H7 (cell line): Measurements from ENCODE around the gene TMEM175. TPM values are rescaled to one million over a fixed set of nuclear protein-coding genes. Genes with fewer than 3 reads are reported as not detected.

ENCODE experiments used
- DNase-seq: peaks from one replicate; pipeline ENCODE4 v3.0.0; 2012
- H3K27me3 ChIP-seq: 2 replicates; pipeline ENCODE4 v1.6.0; 2011; ENCODE audit warnings: mild to moderate bottlenecking, low read length; ENCODE audit not compliant: control insufficient read depth, insufficient read depth
- H3K36me3 ChIP-seq: replicated peaks from 2 replicates; pipeline ENCODE4 v1.5.1; 2011; ENCODE audit warnings: low read length; ENCODE audit not compliant: control insufficient read depth, insufficient read depth
- H3K4me3 ChIP-seq: 2 replicates; pipeline ENCODE4 v1.5.1; 2011; ENCODE audit warnings: low read depth, mild to moderate bottlenecking, control low read depth, low read length, moderate library complexity; ENCODE audit not compliant: insufficient read depth
- total RNA-seq: library from RNA; depleted of rRNA; stranded (reverse); fragments of >200 nt; shearing (Covaris generic); gene quantifications from 2 replicates; pipeline ENCODE4 v1.2.3, GENCODE V29; 2014

The TMEM175 gene
- total RNA-seq, 1 experiment from 2014 or later, result 8.4 TPM

DNA sequence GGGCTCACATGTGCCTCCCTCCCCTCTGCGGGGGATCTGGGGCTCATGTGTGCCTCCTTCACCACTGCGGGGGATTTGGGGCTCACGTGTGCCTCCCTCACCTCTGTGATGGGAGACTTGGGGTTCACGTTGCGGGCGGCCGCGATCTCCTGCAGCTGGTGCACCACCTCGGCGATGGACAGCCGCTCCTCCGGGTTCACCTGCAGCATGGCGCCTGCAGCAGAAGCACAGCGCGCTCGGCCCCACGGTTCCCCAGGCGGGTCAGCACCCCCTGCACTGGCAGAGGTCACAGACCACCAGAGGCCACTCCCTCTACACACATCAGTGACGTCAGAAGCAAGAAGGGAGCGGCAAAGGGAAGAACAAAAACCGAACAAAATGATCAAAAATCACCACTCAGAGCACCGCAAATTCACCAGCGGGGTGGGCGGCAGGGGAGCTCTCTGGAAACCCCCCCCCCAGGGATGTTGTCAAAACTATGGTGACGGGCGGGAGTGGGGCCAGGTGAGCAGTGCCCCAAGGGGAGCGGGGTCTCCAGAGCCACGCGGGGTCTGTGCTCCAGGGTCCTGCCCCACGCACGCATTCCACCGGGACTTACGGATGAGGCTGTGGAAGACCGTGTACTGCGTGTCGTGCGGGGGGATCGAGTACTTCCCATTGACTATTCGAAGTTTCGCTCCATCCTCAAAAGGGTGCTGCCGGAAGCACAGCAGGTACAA, 38.8 kb upstream of the TMEM175 start:
- DNase-seq, result no peak
- H3K27me3 ChIP-seq, result no peaks in the 10 kb centered on the region
- H3K4me3 ChIP-seq, result no peak overlapping the region
- peaks cover 4% of the 10 kb centered on the region for H3K36me3 ChIP-seq

DNA sequence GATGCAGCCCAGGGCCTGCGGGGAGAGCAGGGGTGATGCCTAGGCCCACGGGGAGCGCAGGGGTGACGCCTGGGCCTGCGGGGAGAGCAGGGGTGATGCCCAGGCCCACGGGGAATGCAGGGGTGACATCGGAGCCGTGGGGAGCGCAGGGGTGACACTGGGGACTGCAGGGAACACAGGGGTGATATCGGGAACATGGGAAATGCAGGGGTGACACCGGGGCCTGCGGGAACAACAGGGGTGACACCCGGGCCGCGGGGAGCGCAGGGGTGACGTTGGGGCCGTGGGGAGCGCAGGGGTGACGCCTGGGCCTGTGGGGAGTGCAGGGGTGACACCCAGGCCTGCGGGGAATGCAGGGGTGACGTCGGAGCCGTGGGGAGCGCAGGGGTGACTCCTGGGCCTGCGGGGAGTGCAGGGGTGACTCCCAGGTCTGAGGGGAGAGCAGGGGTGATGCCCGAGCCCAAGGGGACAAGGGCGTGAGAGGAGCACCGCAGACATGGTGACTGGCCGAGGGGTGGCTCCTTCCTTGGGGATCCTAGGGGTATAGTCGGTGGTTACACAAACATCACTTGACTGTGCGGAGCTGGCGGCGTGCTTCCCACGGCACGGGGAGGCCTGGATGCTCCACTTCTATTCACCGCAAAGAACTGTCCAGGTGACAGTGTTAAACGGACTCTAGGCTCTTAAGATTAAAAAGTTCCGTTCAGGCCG, 38.1 kb upstream of the TMEM175 start:
- DNase-seq, result no peak
- Histone ChIP-seq H3K4me3 (no peak overlapping the region), H3K27me3 (no peaks in the 10 kb centered on the region), H3K36me3 (peaks cover 4% of the 10 kb centered on the region)

DNA sequence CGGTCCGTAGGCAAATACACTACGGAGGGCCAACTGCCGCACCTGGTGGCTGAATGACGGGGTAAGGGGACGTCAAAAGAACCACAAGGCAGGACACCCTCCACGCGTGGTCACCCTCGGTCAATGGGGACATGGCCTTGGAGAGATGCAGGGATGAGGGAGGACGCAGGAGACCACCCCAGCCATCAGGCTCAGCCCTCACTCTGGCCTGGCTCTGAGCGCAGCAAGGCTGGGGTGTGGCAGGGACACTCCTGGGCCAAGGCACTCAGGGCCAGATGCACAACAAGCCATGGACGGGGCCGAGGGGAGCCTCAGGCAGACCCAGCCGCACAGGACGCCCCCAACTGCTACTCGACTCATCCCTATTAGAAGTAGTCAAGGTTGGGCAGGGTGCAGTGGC, 36.7 kb upstream of the TMEM175 start:
- Histone ChIP-seq H3K4me3 (no peak overlapping the region), H3K27me3 (no peaks in the 10 kb centered on the region), H3K36me3 (peaks cover 4% of the 10 kb centered on the region)
- no peak for DNase-seq

DNA sequence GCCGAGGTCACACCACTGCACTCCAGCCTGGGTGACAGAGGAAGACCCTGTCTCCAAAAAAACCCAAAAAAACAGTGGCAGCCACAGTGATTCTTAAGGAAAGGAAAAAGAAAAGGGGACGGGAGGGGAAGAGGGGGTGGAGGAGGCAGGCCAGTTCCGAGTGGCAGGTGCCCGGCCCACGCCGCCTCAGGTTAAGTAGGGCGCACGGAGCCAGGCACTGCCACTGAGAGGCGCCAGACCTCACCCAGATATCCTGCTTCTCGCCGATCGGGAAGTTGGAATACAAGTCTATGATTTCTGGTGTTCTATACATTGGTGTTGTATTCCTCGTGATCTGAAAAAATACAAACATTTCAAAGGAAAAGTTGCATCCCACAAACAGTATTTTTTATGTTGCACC, 36.0 kb upstream of the TMEM175 start:
- H3K27me3 ChIP-seq, result no peaks in the 10 kb centered on the region
- peaks cover 4% of the 10 kb centered on the region for H3K36me3 ChIP-seq
- peak; percentile 81 for DNase-seq
- H3K4me3 ChIP-seq, result no peak overlapping the region

DNA sequence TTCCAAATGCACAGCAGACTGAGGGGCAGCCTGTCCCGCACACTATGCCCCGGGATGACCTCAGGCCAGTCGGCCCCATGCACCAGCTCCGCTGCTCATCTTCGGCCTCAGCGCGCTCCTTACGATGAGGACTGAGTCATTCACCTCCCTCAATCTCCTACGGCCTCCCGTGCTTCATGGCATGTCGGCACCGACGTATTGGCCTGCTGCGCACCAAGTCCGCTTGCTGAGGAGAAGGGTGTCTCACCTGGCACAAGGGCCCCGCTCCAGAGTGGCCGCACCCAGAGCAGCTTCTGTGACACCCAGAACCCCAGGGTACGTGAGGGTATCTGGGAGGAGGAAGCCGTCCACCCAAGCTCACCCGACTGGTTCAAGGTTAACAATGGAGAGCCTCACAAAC, 35.6 kb upstream of the TMEM175 start:
- DNase-seq, result no peak
- H3K36me3 ChIP-seq, result peaks cover 4% of the 10 kb centered on the region
- no peaks in the 10 kb centered on the region for H3K27me3 ChIP-seq
- H3K4me3 ChIP-seq, result no peak overlapping the region

DNA sequence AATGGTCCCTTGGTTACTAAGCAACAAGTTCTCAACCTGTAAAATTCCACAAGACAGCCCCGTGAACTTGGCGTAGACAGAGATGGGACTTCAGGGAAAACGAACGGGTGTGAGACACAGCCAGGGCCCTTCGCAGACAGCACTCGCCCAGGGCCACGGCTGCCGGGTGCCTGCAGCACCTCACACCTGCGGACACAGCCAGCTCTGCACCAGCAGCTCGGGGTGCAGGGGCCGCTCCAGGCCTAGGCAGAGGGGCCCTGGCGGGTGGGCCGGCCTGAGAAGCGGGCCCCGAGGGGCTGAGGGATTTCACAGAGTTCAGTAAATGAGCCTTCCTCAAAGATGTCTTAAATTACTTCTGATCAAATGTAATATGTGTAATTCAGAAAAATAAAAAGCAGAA, 34.1 kb upstream of the TMEM175 start:
- peaks cover 4% of the 10 kb centered on the region for H3K36me3 ChIP-seq
- H3K27me3 ChIP-seq, result no peaks in the 10 kb centered on the region
- no peak for DNase-seq
- H3K4me3 ChIP-seq, result no peak overlapping the region

DNA sequence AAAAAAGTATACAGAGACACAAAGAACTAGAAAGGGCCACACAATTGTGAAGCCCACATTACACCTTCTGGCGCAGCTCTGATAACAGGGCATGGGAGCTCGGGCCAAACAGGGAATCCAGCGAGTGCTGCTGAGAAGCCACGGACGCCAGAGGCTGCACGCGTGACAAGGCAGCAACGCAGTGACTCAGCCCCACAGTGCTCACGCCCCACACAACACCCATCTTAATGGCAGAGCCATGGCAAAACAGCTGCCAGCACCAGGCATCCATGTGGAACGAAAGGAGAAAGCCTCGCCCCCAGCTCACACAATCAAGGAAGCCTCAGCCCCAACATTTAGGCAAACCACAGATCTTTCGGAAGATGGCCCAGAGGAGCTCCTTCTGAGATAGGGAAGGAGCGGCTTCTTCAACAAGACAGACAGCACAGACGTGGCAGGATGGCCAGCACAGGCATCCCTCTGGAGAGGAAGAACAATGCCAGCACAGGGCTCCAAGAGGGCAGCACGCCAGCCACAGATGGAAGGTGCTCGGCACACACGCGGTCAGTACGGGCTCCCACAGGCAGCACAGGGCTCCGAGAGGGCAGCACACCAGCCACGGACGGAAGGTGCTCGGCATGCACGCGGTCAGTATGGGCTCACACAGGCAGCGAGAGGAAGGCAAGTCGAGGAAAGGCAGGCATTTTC, 33.2 kb upstream of the TMEM175 start:
- H3K36me3 ChIP-seq, result peaks cover 4% of the 10 kb centered on the region
- no peaks in the 10 kb centered on the region for H3K27me3 ChIP-seq
- no peak for DNase-seq
- H3K4me3 ChIP-seq, result no peak overlapping the region

DNA sequence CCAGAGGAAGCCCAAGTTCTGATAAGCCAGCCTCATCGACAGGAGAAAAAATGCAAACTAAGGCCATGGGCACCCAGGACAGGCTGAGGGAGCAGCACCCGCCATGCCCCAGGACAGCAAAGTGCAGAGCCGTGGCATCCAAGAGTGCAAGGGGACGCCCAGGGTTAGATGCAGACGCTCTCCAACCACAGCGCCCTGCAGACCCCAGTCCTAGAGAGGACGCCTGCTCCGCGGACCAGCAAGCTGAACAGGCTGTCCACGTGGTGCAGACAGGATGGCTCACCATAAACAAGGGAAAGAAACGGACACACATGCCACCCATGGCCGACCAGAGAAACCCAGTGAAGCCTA, 32.7 kb upstream of the TMEM175 start:
- no peak overlapping the region for H3K4me3 ChIP-seq
- no peaks in the 10 kb centered on the region for H3K27me3 ChIP-seq
- DNase-seq, result no peak
- peaks cover 4% of the 10 kb centered on the region for H3K36me3 ChIP-seq

DNA sequence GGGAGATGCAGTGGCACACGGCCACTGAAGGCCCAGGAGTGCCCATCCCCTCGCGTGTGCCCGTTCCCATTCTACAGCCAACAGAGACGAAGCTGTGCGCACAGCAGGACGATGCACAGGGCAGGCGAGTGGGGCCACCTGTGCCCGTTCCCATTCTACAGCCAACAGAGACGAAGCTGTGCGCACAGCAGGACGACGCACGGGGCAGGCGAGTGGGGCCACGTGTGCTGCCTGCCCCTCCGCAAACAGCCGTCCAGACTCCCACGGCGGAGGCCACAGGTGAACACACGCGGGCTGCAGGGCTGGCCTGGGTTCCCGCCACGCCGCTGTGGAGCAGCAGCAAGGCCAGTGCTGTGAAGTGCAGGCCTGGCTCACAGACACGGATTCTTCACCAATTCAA, 32.2 kb upstream of the TMEM175 start:
- DNase-seq, result no peak
- Histone ChIP-seq H3K4me3 (no peak overlapping the region), H3K36me3 (peaks cover 3% of the 10 kb centered on the region), H3K27me3 (no peaks in the 10 kb centered on the region)

DNA sequence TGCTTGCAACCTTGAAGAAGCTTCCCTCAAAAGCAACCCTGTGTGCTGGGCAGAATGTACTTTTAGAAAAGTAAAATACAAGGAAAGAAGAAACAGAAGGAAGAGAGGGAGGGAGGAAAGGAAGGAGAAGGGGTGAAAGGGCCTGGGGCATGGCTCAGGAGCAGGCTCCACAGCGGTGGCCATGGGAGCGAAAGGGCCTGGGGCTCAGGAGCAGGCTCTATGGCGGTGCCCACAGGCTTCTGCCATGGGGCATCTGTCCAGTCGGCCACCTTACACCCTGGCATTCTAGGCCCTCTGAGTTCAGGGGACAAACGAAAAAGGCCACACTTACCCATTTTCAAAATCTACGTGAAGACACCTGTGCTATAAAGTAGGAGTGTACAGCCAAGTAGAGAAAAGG, 31.5 kb upstream of the TMEM175 start:
- Histone ChIP-seq H3K4me3 (no peak overlapping the region), H3K27me3 (no peaks in the 10 kb centered on the region), H3K36me3 (peaks cover 3% of the 10 kb centered on the region; the same call in 1 of the 2 replicates)
- DNase-seq, result no peak

DNA sequence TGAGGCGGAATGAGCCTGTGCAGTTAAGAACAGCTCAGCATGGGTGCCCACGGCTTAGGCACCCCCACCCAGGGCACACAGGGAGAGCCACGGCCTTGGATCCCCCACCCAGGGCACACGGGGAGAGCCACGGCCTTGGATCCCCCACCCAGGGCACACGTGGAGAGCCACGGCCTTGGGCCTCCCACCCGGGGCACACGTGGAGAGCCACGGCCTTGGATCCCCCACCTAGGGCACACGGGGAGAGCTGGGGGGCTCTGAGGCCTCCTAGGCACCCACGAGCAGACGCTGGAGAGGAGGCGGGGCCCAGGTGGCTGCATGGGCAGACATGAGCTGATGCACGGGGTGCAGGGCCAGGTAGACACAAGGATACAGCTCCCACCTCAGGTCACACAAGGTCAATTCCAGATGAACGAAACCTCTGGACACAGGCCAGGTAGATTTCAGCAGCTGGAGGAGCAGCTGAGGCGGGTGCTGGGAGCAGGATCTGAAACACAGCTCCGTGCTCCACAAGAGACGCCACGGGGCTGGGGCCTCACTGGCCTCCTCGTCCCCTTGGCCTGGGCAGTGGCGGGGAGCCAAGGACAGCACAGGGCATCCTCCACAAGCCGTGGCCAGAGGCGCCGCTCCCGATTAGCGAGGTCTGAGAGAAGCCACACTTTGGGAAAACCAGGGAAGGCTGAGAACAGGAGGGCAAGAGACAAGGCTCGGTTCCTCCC, 30.9 kb upstream of the TMEM175 start:
- no peak for DNase-seq
- no peak overlapping the region for H3K4me3 ChIP-seq
- H3K27me3 ChIP-seq, result no peaks in the 10 kb centered on the region
- peaks cover 3% of the 10 kb centered on the region; the same call in 1 of the 2 replicates for H3K36me3 ChIP-seq

DNA sequence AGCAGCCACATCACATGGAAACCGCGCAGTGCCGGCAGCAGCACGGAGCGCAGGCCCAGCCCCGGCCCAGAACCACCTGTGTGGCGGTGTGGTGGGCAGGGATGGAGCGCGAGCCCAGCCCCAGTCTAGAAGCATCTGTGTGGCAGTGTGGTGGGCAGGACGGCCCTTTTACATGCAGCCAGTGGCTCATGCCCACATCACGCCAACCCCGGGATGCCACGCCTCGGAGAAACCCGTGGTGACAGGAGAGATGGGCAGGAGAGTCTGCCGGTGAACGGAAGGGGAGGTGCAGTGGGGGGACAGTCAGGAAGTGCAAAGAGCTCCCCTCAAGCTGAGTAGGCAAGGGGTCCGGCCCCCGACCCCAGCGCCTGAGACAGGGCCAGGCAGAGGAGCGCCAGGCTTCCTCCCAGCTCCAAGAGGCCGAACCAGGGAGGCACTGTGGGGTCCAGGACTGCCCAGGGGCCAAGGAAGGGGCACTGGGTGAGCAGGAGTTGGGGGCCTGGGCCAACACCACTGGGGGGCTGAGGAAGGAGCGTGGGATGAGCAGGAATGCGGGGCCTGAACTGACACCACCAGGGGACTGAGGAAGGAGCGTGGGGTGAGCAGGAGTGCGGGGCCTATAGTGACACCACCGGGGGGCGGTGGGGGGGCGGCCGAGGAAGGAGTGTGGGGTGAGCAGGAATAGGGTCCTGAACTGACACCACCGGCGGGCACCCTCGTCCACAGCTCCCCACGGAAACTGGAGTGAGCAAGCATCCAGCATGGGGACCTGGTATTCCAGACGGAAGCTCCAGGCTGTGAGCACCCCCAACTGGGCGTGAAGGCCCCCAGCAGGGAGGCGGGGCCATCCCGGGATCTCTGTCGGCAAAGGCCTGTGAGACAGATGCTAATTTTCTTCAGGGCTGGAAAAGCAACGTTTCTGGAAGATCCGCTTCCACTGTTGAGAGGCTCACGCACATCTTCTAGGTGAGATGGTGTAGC, 28.9 kb upstream of the TMEM175 start:
- Histone ChIP-seq H3K27me3 (no peaks in the 10 kb centered on the region), H3K36me3 (no peaks in the 10 kb centered on the region; the same call in 1 of the 2 replicates), H3K4me3 (no peak overlapping the region)
- peak; percentile 68 for DNase-seq

DNA sequence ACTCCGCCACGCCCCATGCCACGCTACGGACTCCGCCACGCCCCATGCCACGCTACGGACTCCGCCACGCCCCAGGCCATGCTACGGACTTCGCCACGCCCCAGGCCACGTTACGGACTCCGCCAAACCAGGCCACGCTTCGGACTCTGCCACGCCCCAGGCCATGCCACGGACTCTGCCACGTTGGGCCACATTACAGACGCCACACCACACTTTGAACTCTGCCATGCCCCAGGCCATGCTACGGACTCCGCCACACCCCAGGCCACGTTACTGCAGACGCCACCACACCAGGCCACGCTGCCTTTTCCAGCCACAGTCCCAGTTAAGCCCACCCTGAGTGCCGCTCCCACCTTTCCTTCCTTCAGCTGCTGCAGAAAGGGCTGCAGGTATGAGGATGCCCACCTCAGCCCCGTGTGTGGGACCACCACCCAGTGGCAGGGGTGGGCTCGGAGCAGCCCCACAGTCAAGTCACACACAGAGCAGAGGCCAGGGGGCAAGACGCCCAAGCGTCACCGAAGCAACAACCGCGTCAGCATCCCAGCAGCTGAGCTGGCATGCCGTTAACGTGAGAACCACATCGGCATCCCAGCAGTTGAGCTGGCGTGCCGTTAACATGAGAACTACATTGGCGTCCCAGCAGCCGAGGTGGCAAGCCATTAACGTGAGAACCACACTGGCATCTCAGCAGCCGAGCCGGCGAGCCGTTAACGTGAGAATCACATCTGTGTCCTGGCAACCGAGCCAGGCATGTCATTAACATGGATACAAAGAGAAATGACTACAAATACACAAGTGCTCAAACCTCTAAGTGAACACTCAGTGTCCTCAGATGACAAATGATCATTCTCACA, 26.5 kb upstream of the TMEM175 start:
- Histone ChIP-seq H3K4me3 (no peak overlapping the region), H3K27me3 (no peaks in the 10 kb centered on the region), H3K36me3 (no peaks in the 10 kb centered on the region; the same call in 1 of the 2 replicates)
- DNase-seq, result no peak
